Transverse colon (tissue), 3 donors: ENCODE results near the gene HYKK.
A peak's percentile ranks its signal among the peaks of the same experiment; 100 is the strongest.

Experiments used
- CTCF ChIP-seq, 5 experiments: fragments of 200-600 bp in 3 of 5; fragments of 450-650 bp in 2 of 5; sonication (generic) in 3 of 5; IDR thresholded peaks; 1 replicate in 2 of 5; 2 replicates in 3 of 5; pipeline ENCODE4 v1.5.1; 2016 to 2017; ENCODE audit warnings: antibody characterized with exemption in 5 of 5, inconsistent platforms in 3 of 5, mild to moderate bottlenecking in 2 of 5, moderate library complexity in 1 of 5
- EP300 ChIP-seq: sonication (generic); formaldehyde crosslinking; IDR thresholded peaks from one replicate; pipeline ENCODE4 v1.6.1; 2017; ENCODE audit warnings: antibody characterized with exemption, low read depth
- POLR2A ChIP-seq: fragments of 450-650 bp; IDR thresholded peaks from one replicate; pipeline ENCODE4 v1.6.1; 2016; ENCODE audit warnings: antibody characterized with exemption, mild to moderate bottlenecking, moderate library complexity

- TF ChIP-seq CTCF (IDR thresholded peaks at IDR 0.05), result peak in 1 of 5 experiments; percentile 1
- no peak for TF ChIP-seq POLR2A
- no peak for TF ChIP-seq EP300
Measured at GRCh38 chr15:78507831-78508160, 419 bp downstream of the HYKK start.
